HG02571 (cell line): Measurements from ENCODE around the gene PRKRA.
"Not testable (repeated sequence)": the region's sequence is repeated elsewhere in the genome, so short reads cannot be mapped to it uniquely, and the experiment has no call there.

ENCODE experiments used
- ATAC-seq: cut with Tn5 transposase; IDR thresholded peaks from one replicate; pipeline ENCODE4 v1.9.1; 2021; ENCODE audit warnings: mild to moderate bottlenecking, moderate library complexity; ENCODE audit not compliant: unreplicated experiment

Gene PRKRA

GRCh38 chr2:178415979-178416378 lies 35.0 kb downstream of the PRKRA start:
- ATAC-seq = no peak

- peak; percentile 79 for ATAC-seq
Observed at GRCh38 chr2:178414266-178415247, 36.4 kb downstream of the PRKRA start.

- peak; percentile 77 for ATAC-seq
Observed at GRCh38 chr2:178413472-178414265, 37.3 kb downstream of the PRKRA start.

- not testable (repeated sequence) for ATAC-seq
Observed at GRCh38 chr2:178412453-178412852, 38.5 kb downstream of the PRKRA start.

- no peak for ATAC-seq
Observed at GRCh38 chr2:178412047-178412446, 38.9 kb downstream of the PRKRA start.

- ATAC-seq = no peak
Observed at GRCh38 chr2:178409261-178409660, 41.7 kb downstream of the PRKRA start.

- ATAC-seq = peak; percentile 99
Observed at GRCh38 chr2:178404368-178404767, 46.6 kb downstream of the PRKRA start.

GRCh38 chr2:178403671-178404306 lies 47.2 kb downstream of the PRKRA start:
- peak; percentile 50 for ATAC-seq

GRCh38 chr2:178401994-178402437 lies 49.0 kb downstream of the PRKRA start:
- ATAC-seq = no peak

- ATAC-seq = peak; percentile 87
Observed at GRCh38 chr2:178397002-178397605, 53.9 kb downstream of the PRKRA start.

- no peak for ATAC-seq
Observed at GRCh38 chr2:178395941-178396570, 54.9 kb downstream of the PRKRA start.

GRCh38 chr2:178395295-178395694 lies 55.7 kb downstream of the PRKRA start:
- no peak for ATAC-seq

GRCh38 chr2:178394859-178395258 lies 56.1 kb downstream of the PRKRA start:
- ATAC-seq = no peak

GRCh38 chr2:178392215-178392614 lies 58.8 kb downstream of the PRKRA start:
- ATAC-seq = no peak

GRCh38 chr2:178391701-178392100 lies 59.3 kb downstream of the PRKRA start:
- ATAC-seq = no peak

GRCh38 chr2:178388287-178388686 lies 62.7 kb downstream of the PRKRA start:
- ATAC-seq = no peak

GRCh38 chr2:178386986-178387597 lies 63.9 kb downstream of the PRKRA start:
- ATAC-seq = no peak

- ATAC-seq = no peak
Observed at GRCh38 chr2:178385595-178386148, 65.3 kb downstream of the PRKRA start.

- no peak for ATAC-seq
Observed at GRCh38 chr2:178383718-178384117, 67.3 kb downstream of the PRKRA start.
